ENCODE measurements around the gene BICC1.

DNA sequence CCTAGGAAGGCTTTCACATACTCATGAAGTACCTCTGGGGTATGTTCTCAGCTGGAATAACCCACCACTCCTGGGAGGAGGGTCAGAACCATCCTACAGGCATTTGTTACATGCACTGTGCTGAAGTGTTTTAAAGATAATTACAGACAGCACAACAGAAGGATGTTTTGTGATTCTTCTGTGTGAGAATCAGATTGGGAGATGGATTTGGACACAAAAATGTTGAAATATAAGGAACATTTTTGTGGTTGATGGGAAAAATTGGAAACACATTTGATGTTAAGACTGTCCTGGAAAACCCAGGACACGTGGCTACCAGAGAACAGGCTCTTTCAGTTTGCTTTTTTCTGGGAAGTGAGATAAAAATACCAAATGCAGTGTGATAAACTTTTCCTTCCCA lies 61.4 kb downstream of the BICC1 start:
- TF ChIP-seq, protein P1, sequence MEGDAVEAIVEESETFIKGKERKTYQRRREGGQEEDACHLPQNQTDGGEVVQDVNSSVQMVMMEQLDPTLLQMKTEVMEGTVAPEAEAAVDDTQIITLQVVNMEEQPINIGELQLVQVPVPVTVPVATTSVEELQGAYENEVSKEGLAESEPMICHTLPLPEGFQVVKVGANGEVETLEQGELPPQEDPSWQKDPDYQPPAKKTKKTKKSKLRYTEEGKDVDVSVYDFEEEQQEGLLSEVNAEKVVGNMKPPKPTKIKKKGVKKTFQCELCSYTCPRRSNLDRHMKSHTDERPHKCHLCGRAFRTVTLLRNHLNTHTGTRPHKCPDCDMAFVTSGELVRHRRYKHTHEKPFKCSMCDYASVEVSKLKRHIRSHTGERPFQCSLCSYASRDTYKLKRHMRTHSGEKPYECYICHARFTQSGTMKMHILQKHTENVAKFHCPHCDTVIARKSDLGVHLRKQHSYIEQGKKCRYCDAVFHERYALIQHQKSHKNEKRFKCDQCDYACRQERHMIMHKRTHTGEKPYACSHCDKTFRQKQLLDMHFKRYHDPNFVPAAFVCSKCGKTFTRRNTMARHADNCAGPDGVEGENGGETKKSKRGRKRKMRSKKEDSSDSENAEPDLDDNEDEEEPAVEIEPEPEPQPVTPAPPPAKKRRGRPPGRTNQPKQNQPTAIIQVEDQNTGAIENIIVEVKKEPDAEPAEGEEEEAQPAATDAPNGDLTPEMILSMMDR (IDR thresholded peaks at IDR 0.05), result no peak
- TF ChIP-seq EZH2 (IDR thresholded peaks at IDR 0.05; ENCODE audit: borderline replicate concordance, insufficient read depth, low read depth, low read length, poor library complexity, severe bottlenecking), result no peak

Measured in B cell (primary cell).